COR-L47 (cell line): ENCODE results near the gene TRAF3IP3.

Experiments
- DNase-seq: peaks from one replicate; lab custom pipeline; 2025; lab: John Stamatoyannopoulos, UW

Gene TRAF3IP3

GRCh38 chr1:209755926-209756614, at the start of gene TRAF3IP3:
Gene TRAF3IP3, plus strand, starts transcription at chr1:209756053. Its CDS starts 3,987 bp downstream, at chr1:209760040.
- no peak for DNase-seq

- DNase-seq, result no peak
These were observed 49.2 kb upstream of the TRAF3IP3 start for GRCh38 chr1:209706622-209707021.

DNA sequence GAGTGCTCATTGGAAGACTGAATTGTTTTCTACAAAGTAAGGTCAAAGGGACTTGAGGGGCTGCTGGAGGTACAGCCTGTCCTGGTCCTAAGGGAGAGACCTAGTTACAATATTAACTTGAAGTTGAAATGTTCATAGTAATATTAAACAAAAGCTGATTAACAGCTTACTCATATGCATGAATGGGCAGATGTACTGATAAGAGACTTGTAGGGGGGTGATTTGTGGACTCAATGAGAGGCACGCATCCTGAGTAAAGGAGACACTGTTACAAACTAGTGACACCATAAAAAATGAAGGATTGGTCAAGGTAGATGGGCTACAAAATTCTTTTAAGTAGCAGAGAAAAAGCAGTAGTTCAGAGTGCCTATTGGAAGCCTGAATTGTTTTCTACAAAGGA, 48.5 kb upstream of the TRAF3IP3 start:
- DNase-seq, result no peak

DNA sequence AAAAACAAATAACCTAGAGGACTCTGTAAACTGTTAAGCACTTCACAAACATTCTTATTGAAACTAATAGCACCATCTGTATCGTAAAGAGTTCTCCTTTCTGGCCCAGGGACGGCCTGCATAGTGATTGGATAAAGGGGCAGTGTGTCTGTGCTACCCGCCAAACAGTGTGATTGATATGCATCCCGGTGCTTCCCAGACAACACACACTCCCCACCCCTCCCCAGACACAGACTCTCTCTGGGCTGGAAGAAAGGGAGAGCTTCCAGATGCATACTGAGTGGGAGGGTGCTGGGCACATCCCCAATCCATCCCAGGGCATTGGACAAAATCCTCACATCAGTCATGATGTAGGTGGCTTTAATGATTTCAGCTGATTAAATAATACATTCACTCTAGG, 47.6 kb upstream of the TRAF3IP3 start:
- DNase-seq, result no peak

- no peak for DNase-seq
These were observed 45.8 kb upstream of the TRAF3IP3 start for GRCh38 chr1:209710093-209710492.

DNA sequence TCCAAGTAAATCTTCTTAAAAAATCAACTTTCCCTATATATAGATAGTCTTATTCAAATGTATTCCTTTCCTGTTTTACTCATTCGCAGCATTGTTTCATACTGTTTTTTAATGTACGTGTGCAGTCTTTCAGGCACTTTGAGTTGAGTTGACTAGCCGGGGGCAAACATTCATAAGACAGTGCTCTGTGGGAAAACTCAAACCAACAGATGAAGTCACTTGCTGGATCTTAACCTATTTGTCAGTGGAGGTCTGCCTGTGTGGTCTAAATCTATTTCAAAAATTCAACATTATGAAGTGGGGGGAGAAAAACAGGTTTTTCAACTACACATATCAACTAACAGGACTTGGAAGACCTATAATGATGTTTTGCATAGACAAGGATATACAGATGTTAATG, 45.0 kb upstream of the TRAF3IP3 start:
- no peak for DNase-seq

GRCh38 chr1:209714338-209714737, 41.5 kb upstream of the TRAF3IP3 start:
- no peak for DNase-seq

- DNase-seq, result no peak
These were observed 40.5 kb upstream of the TRAF3IP3 start for GRCh38 chr1:209715314-209715713.

DNA sequence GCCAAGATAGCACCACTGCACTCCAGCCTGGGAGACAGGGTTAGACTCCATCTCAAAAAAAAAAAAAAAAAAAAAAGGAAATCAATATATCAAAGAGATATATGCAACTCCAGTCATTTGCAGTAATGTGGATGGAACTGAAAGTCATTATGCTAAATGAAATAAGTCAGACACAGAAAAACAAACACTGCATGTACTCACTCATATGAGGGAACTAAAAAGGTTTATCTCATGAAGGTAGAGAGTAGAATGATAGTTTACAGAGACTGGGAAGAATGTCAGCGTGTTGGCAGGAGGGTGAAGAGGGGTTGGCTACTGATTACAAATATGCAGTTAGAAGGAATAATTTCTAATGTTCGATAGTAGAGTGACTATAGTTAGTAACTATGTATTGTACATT, 38.0 kb upstream of the TRAF3IP3 start:
- DNase-seq, result no peak

GRCh38 chr1:209720326-209720725, 35.5 kb upstream of the TRAF3IP3 start:
- DNase-seq, result no peak

- DNase-seq, result no peak
These were observed 35.0 kb upstream of the TRAF3IP3 start for GRCh38 chr1:209720826-209721225.

DNA sequence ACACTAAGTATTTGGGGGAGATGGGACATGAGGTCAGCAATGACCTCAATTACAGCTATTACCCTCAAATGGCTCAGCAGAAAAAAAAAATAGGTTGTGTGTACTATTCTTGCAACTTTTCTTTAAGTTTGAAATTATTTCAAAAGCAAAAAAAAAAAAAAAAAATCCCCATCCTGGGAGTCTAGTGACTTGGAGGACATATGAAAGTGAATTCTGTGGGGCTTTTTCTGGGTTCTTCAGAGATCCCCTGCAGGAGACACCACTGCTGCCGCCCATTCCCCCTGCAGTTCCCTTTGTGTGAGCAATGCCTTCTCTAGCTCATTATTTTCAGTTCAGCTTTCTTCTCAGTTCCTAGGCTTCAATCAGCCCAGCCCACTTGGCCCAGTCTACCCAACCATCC, 34.5 kb upstream of the TRAF3IP3 start:
- no peak for DNase-seq

DNA sequence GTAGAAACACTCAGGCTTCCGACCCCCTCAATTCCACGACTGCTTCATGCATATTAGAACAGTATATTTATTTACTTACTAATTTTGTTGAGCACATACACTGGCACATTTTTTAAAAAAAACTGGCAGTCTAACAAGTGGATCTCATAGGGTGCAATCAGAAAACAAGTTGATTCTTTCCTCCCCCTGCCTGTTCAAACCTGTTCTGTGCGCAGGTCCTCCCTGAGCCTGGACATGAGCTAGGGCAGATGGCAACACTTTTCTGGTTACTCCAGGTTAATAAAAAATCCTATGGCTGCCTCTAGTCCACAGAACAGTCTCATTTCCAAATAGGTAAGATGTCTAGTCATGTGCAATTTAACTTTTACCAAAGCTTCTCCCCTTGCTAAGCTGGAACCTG, 32.6 kb upstream of the TRAF3IP3 start:
- DNase-seq, result no peak

- DNase-seq, result no peak
These were observed 31.8 kb upstream of the TRAF3IP3 start for GRCh38 chr1:209723756-209724693.

GRCh38 chr1:209727286-209727685, 28.6 kb upstream of the TRAF3IP3 start:
- DNase-seq, result no peak

GRCh38 chr1:209727785-209728184, 28.1 kb upstream of the TRAF3IP3 start:
- no peak for DNase-seq

DNA sequence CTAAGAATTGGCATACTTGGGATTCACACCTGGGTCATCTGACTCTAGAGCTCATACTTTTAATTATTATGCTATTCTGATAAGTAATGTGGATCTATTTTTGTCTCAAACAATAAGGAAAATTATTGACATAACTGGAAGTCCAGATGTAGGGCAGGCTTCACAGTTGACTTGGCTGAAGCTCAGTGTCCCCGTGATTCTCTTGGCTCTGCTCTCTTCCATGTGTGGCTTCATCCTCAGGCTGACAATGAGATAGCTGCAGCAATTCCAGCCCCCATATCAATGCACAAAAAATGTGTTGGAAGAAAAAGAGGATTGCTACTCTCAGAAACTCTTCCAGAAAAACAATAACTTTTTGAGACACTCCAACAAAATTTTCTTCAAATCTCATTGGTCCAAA, 27.4 kb upstream of the TRAF3IP3 start:
- no peak for DNase-seq

DNA sequence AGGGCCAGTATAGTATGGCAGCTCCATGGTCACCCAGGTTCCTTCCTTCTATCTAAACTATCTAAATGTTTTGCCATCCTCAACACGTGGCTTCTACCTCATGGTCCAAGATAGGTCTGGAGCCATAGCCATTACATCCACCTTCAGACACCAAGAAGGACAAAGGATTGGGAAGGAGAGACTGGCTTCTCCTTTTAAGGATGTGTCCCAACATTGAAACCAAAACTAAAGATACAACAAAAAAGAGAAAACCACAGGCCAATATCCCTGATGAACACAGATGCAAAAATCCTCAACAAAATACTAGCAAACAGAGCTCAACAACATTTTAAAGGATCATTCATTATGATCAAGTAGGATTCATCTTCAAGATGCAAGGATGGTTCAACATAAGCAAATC, 26.4 kb upstream of the TRAF3IP3 start:
- DNase-seq, result no peak

DNA sequence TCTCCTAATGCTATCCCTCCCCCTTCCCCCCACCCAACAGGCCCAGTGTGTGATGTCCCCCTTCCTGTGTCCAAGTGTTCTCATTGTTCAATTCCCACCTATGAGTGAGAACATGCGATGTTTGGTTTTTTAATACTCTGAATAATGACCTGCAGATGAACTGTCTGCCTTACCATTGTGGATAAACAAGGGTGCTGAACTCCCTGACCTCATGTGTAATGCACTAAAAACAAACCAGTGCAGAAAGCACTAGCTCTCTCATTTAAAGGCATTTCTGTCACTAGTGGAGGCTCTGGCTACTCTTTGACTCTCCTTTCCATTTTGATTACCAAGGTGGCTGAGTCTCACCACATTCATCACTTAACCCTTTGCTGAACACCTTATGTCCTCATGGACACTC, 23.1 kb upstream of the TRAF3IP3 start:
- no peak for DNase-seq

GRCh38 chr1:209733409-209734192, 22.3 kb upstream of the TRAF3IP3 start:
- no peak for DNase-seq

DNA sequence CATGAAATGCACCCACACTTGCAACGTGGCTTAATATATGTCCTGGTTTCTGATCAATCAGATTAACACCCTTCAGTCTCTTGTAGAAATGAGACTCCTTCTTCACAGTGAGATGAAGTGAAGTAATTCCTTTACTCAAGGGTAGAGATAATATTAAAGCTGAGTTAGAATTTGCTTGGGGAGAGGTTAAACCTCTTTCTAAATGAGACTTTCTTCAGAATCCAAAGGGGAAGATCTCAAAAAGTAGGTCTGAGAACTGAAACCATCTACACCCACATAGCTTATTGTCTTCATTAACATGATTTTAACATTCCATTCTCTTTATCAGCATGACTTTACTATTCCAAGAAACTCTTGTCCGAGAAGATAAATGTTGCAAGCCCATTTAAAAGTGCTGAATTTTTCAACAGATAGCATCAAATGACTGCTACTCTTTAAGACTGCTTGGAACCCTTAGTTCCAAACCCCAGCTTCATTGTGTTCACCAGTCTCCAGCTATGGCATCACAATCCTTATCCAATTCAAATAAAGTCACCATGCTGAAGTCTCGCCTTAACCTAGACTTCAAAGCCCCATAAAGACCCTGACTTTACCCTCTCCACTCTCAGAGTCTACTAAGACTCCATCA, 19.2 kb upstream of the TRAF3IP3 start:
- no peak for DNase-seq

DNA sequence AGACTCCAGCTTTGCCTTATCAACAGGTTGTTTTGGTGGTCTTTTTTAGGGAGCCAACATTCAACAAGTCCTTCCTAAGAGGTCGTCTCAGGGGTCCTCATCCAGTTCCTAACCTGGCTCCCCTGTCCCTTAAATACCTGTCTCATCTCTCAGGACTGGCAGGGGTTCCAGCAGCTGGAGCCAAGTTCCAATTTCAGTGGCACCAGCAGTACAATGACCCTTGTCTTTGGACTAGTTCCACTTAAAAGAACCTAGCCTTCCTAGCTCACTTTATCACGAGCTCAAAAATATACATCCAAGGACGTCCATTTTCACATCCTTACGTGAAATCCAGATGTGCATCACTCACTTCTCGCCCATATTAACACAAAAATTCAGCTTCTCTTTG, 18.7 kb upstream of the TRAF3IP3 start:
- DNase-seq, result no peak
